B cell (primary cell): ENCODE measurements around the gene USP53. TPM values are rescaled to one million over a fixed set of nuclear protein-coding genes. Genes with fewer than 3 reads are reported as not detected.
"Not testable (repeated sequence)": the region's sequence is repeated elsewhere in the genome, so short reads cannot be mapped to it uniquely, and the experiment has no call there.

ENCODE experiments used
- ATAC-seq: fragments of 200-7000 bp; cut with Tn5 transposase; one replicate; pipeline ENCODE4 v1.10.0; 2021; ENCODE audit warnings: low read depth, mild to moderate bottlenecking, moderate number of reproducible peaks, moderate library complexity
- CTCF ChIA-PET: fragments of 350-600 bp; sonication (Branson Sonifier 250); formaldehyde crosslinking; loops from one replicate; lab custom pipeline; 2021; ENCODE audit warnings: antibody characterized with exemption, inconsistent platforms; lab: Charles Lee
- POLR2A ChIA-PET: fragments of 350-600 bp; sonication (Branson Sonifier 250); formaldehyde crosslinking; loops from one replicate; lab custom pipeline; 2021; ENCODE audit warnings: antibody characterized with exemption; lab: Charles Lee
- DNase-seq: peaks from one replicate; pipeline ENCODE4 v3.0.0; 2013
- H2AFZ ChIP-seq: 2 replicates; pipeline ENCODE4 v1.6.1; 2012; ENCODE audit warnings: mild to moderate bottlenecking, low read depth, low read length; ENCODE audit not compliant: insufficient read depth, poor library complexity, severe bottlenecking
- H3K27ac ChIP-seq, 2 donors: 1 replicate in 1 of 2; 2 replicates in 1 of 2; pipeline ENCODE4 v1.5.1; 2012 to 2013; ENCODE audit warnings: low read length in 2 of 2, mild to moderate bottlenecking in 2 of 2, moderate library complexity in 1 of 2
- H3K27me3 ChIP-seq, 4 experiments: fragments of 200-600 bp in 1 of 4; sonication (generic) in 1 of 4; replicated peaks in 1 of 4; 1 replicate in 2 of 4; 2 replicates in 2 of 4; pipeline versions ENCODE4 v1.6.1 to v1.7.0; 2013 to 2016; ENCODE audit warnings: low read length in 3 of 4, mild to moderate bottlenecking in 2 of 4, mixed read lengths in 1 of 4, moderate library complexity in 1 of 4; ENCODE audit not compliant: insufficient read depth in 4 of 4, control insufficient read depth in 3 of 4; ENCODE audit errors: control extremely low read depth in 1 of 4
- H3K36me3 ChIP-seq, 2 experiments: replicated peaks in 1 of 2; 1 replicate in 1 of 2; 2 replicates in 1 of 2; pipeline versions ENCODE4 v1.6.1 to v1.7.1; 2013; ENCODE audit warnings: low read length in 1 of 2; ENCODE audit not compliant: insufficient read depth in 2 of 2, control insufficient read depth in 1 of 2; ENCODE audit errors: control extremely low read depth in 1 of 2, extremely low read depth in 1 of 2
- H3K4me1 ChIP-seq, 2 donors: fragments of 200-600 bp in 1 of 2; sonication (generic) in 1 of 2; 1 replicate in 1 of 2; 2 replicates in 1 of 2; pipeline versions ENCODE4 v1.5.1 to v1.6.1; 2013 to 2017; ENCODE audit warnings: low read length in 2 of 2; ENCODE audit not compliant: control insufficient read depth in 2 of 2, insufficient read depth in 2 of 2
- H3K4me2 ChIP-seq: replicated peaks from 2 replicates; pipeline ENCODE3; 2012; ENCODE audit warnings: mild to moderate bottlenecking, low read depth, low read length; ENCODE audit not compliant: poor library complexity, severe bottlenecking
- H3K4me3 ChIP-seq, 5 experiments: fragments of 200-600 bp in 1 of 5; sonication (generic) in 1 of 5; 1 replicate in 3 of 5; 2 replicates in 2 of 5; pipeline versions ENCODE4 v1.5.1 to v1.7.0; 2011 to 2016; ENCODE audit warnings: low read length in 4 of 5, mild to moderate bottlenecking in 4 of 5, low read depth in 2 of 5, control low read depth in 1 of 5, moderate library complexity in 1 of 5; ENCODE audit not compliant: insufficient read depth in 1 of 5; ENCODE audit errors: control extremely low read depth in 1 of 5, extremely low read depth in 1 of 5
- H3K79me2 ChIP-seq: fragments of 200-600 bp; sonication (generic); one replicate; pipeline ENCODE4 v1.6.0; 2016; ENCODE audit warnings: low read length; ENCODE audit not compliant: control insufficient read depth, insufficient read depth
- H3K9ac ChIP-seq: fragments of 200-600 bp; sonication (generic); 2 replicates; pipeline ENCODE4 v1.6.1; 2017; ENCODE audit warnings: mild to moderate bottlenecking, low read length, moderate library complexity
- H3K9me3 ChIP-seq, 3 donors: one replicate each; pipeline versions ENCODE4 v1.6.1 to v1.7.1; 2013; ENCODE audit warnings: low read length in 2 of 3; ENCODE audit not compliant: control insufficient read depth in 2 of 3, insufficient read depth in 1 of 3; ENCODE audit errors: control extremely low read depth in 1 of 3
- H4K20me1 ChIP-seq: 2 replicates; pipeline ENCODE4 v1.6.0; 2012; ENCODE audit warnings: mild to moderate bottlenecking, low read length; ENCODE audit not compliant: insufficient read depth, control insufficient read depth, poor library complexity, severe bottlenecking
- H3K27ac Mint-ChIP-seq: one replicate; pipeline ENCODE4 v1.8.0; 2021; ENCODE audit warnings: mixed read lengths
- H3K27me3 Mint-ChIP-seq: one replicate; pipeline ENCODE4 v1.8.0; 2021; ENCODE audit warnings: mixed read lengths
- H3K4me1 Mint-ChIP-seq: one replicate; pipeline ENCODE4 v1.8.0; 2021; ENCODE audit warnings: mixed read lengths
- H3K4me3 Mint-ChIP-seq: one replicate; pipeline ENCODE4 v1.8.0; 2021; ENCODE audit warnings: mixed read lengths
- H3K9me3 Mint-ChIP-seq: one replicate; pipeline ENCODE4 v1.8.0; 2022; ENCODE audit warnings: mixed read lengths; ENCODE audit not compliant: insufficient read depth
- CTCF ChIP-seq: fragments of 200-600 bp; IDR thresholded peaks from one replicate; pipeline ENCODE4 v1.8.0; 2022; ENCODE audit warnings: antibody characterized with exemption, mild to moderate bottlenecking
- EZH2 ChIP-seq: IDR thresholded peaks from 2 replicates; pipeline ENCODE4 v1.6.1; 2012; ENCODE audit warnings: borderline replicate concordance, low read depth, mild to moderate bottlenecking, moderate library complexity, low read length; ENCODE audit not compliant: insufficient read depth, poor library complexity, severe bottlenecking
- WGBS: methylation state at CpG from one replicate; pipeline ENCODE4 v1.1.5; 2013; ENCODE audit warnings: missing lambda C conversion rate; ENCODE audit not compliant: insufficient coverage; 5-methylcytosine and 5-hydroxymethylcytosine counted together
- intact Hi-C: fragments of 100-400 bp; cut with micrococcal nuclease; formaldehyde crosslinking; loops from one replicate; pipeline ENCODE4 v1.10.0; 2022
- polyA plus RNA-seq: library from polyadenylated mRNA; depleted of rRNA; stranded (reverse); fragments of >200 nt; gene quantifications from 2 replicates; pipeline ENCODE4 v1.2.3, GENCODE V29; 2012
- total RNA-seq, 2 donors: library from RNA; stranded (reverse); fragments of 120-200 nt in 1 of 2; gene quantifications; 1 replicate in 1 of 2; 2 replicates in 1 of 2; pipeline versions ENCODE4 v1.2.3 to v1.2.4, GENCODE V29; 2013 to 2022

USP53 gene
- total and polyA plus RNA-seq, 2 donors (not counting 1 experiment from before 2014, with no cell fraction given) = 12.9 to 45.0 TPM

GRCh38 chr4:119271361-119272085, 59.0 kb downstream of the USP53 start:
- Histone ChIP-seq H3K4me1 (no peaks in the 10 kb centered on the region), H3K27me3 (no peaks in the 10 kb centered on the region), H3K9ac (no peak overlapping the region), H4K20me1 (no peaks in the 10 kb centered on the region), H3K27ac (no peak overlapping the region), H2AFZ (no peak overlapping the region), H3K4me2 (no peak overlapping the region), H3K36me3 (no peaks in the 10 kb centered on the region), H3K79me2 (no peaks in the 10 kb centered on the region), H3K9me3 (no peaks in the 10 kb centered on the region), H3K4me3 (no peak overlapping the region)
- POLR2A ChIA-PET = no interaction called here
- 100% methylated on average over 1 of the region's 6 CpGs for WGBS
- CTCF ChIA-PET = interaction anchor here (1.4 kb wide), 1 partner anchor 17 kb away, joined by 3 read pairs; no protein-coding TSS in a partner anchor
- H3K4me3 Mint-ChIP-seq = no peak overlapping the region
- ATAC-seq (no peak), DNase-seq (no peak)
- H3K27ac Mint-ChIP-seq = no peak overlapping the region
- intact Hi-C loops = no loop called here
- TF ChIP-seq CTCF (no peak), EZH2 (no peak)
- H3K9me3 Mint-ChIP-seq = no peaks in the 10 kb centered on the region
- peaks cover 3% of the 10 kb centered on the region for H3K4me1 Mint-ChIP-seq
- no peaks in the 10 kb centered on the region for H3K27me3 Mint-ChIP-seq

- H3K27me3 ChIP-seq = not testable (repeated sequence)
These were observed 67.0 kb downstream of the USP53 start for GRCh38 chr4:119279541-119279940.

GRCh38 chr4:119279945-119280344, 67.4 kb downstream of the USP53 start:
- H3K9me3 Mint-ChIP-seq, H3K27me3 Mint-ChIP-seq, H3K4me3 Mint-ChIP-seq, H3K9me3 ChIP-seq, H3K27me3 ChIP-seq, H3K27ac ChIP-seq, H3K79me2 ChIP-seq, H3K36me3 ChIP-seq, ATAC-seq, H3K4me2 ChIP-seq, H3K4me1 ChIP-seq, H2AFZ ChIP-seq, intact Hi-C loops, H4K20me1 ChIP-seq, POLR2A ChIA-PET, H3K9ac ChIP-seq, H3K27ac Mint-ChIP-seq, DNase-seq, H3K4me3 ChIP-seq: not testable (repeated sequence)
- peaks cover 17% of the 10 kb centered on the region for H3K4me1 Mint-ChIP-seq
- CTCF ChIA-PET = interaction anchor here (0.6 kb wide), 1 partner anchor 180 kb away, joined by 3 read pairs; no protein-coding TSS in a partner anchor
- WGBS = 100% methylated on average over 6 of the region's 12 CpGs

More at GRCh38 chr4:119279541-119279940, 67.0 kb downstream of the USP53 start:
- ATAC-seq, H2AFZ ChIP-seq, H3K4me3 ChIP-seq, H3K9ac ChIP-seq, H3K79me2 ChIP-seq, H4K20me1 ChIP-seq, H3K9me3 Mint-ChIP-seq, POLR2A ChIA-PET, H3K4me1 ChIP-seq, H3K36me3 ChIP-seq, H3K9me3 ChIP-seq, DNase-seq, H3K4me2 ChIP-seq, H3K27me3 Mint-ChIP-seq, H3K27ac ChIP-seq, H3K4me3 Mint-ChIP-seq, H3K27ac Mint-ChIP-seq, intact Hi-C loops: not testable (repeated sequence)
- 96% methylated on average over 11 of the region's 19 CpGs for WGBS
- H3K4me1 Mint-ChIP-seq = peaks cover 14% of the 10 kb centered on the region
- CTCF ChIA-PET = interaction anchor here (0.6 kb wide), 1 partner anchor 179 kb away, joined by 3 read pairs; no protein-coding TSS in a partner anchor
